SIG-M5 (cell line): ENCODE data around the gene PSMB2.
"Not testable (repeated sequence)": the region's sequence is repeated elsewhere in the genome, so short reads cannot be mapped to it uniquely, and the experiment has no call there.

Experiments
- DNase-seq: peaks from one replicate; lab custom pipeline; 2025; lab: John Stamatoyannopoulos, UW

The PSMB2 gene

GRCh38 chr1:35641233-35641866 is at the start of gene PSMB2:
TSS of gene PSMB2 (minus strand) at chr1:35641526. CDS start at chr1:35641432, 94 bp downstream.
- DNase-seq, result peak; percentile 59

- DNase-seq, result no peak
Measured at GRCh38 chr1:35691080-35691479, 49.8 kb upstream of the PSMB2 start.

- not testable (repeated sequence) for DNase-seq
Measured at GRCh38 chr1:35690103-35690502, 48.8 kb upstream of the PSMB2 start.

- no peak for DNase-seq
Measured at GRCh38 chr1:35688161-35688560, 46.8 kb upstream of the PSMB2 start.

- no peak for DNase-seq
Measured at GRCh38 chr1:35683012-35683411, 41.7 kb upstream of the PSMB2 start.

- no peak for DNase-seq
Measured at GRCh38 chr1:35680271-35680670, 38.9 kb upstream of the PSMB2 start.

- DNase-seq, result no peak
Measured at GRCh38 chr1:35675773-35676172, 34.4 kb upstream of the PSMB2 start.

- DNase-seq, result no peak
Measured at GRCh38 chr1:35674111-35674510, 32.8 kb upstream of the PSMB2 start.

- DNase-seq, result no peak
Measured at GRCh38 chr1:35672116-35672515, 30.8 kb upstream of the PSMB2 start.

GRCh38 chr1:35668506-35668905 is 27.2 kb upstream of the PSMB2 start:
- DNase-seq, result no peak

- DNase-seq, result no peak
Measured at GRCh38 chr1:35666916-35667315, 25.6 kb upstream of the PSMB2 start.

GRCh38 chr1:35666216-35666615 is 24.9 kb upstream of the PSMB2 start:
- DNase-seq, result no peak

- DNase-seq, result no peak
Measured at GRCh38 chr1:35663434-35663833, 22.1 kb upstream of the PSMB2 start.

- DNase-seq, result no peak
Measured at GRCh38 chr1:35661474-35661795, 20.1 kb upstream of the PSMB2 start.

- no peak for DNase-seq
Measured at GRCh38 chr1:35660581-35661473, 19.5 kb upstream of the PSMB2 start.

- no peak for DNase-seq
Measured at GRCh38 chr1:35659589-35659988, 18.3 kb upstream of the PSMB2 start.

GRCh38 chr1:35657851-35658250 is 16.5 kb upstream of the PSMB2 start:
- DNase-seq, result no peak

GRCh38 chr1:35656863-35657232 is 15.5 kb upstream of the PSMB2 start:
- DNase-seq, result no peak

GRCh38 chr1:35656148-35656862 is 15.0 kb upstream of the PSMB2 start:
- no peak for DNase-seq

- no peak for DNase-seq
Measured at GRCh38 chr1:35655196-35655595, 13.9 kb upstream of the PSMB2 start.

GRCh38 chr1:35650416-35650815 is 9.1 kb upstream of the PSMB2 start:
- no peak for DNase-seq

- DNase-seq, result no peak
Measured at GRCh38 chr1:35646043-35646442, 4.7 kb upstream of the PSMB2 start.

GRCh38 chr1:35644204-35644603 is 2.9 kb upstream of the PSMB2 start:
- DNase-seq, result no peak
